Esophagus mucosa (tissue), 1 donor: Measurements from ENCODE around the gene EFNA3. TPM values are rescaled to one million over a fixed set of nuclear protein-coding genes. Genes with fewer than 3 reads are reported as not detected.

ENCODE experiments used
- ATAC-seq: fragments of 200-7000 bp; cut with Tn5 transposase; one replicate; pipeline ENCODE4 v1.9.1; 2020
- total RNA-seq: library from RNA; stranded (reverse); gene quantifications from one replicate; pipeline ENCODE4 v1.2.4, GENCODE V29; 2023
- donor health status: DM: yes; HTN: yes; CAD: no.

EFNA3 gene
- total RNA-seq, 1 donor from 2014 or later: 20.6 TPM

GRCh38 chr1:155083865-155084721 is 5.5 kb downstream of the EFNA3 start:
- ATAC-seq: peak; percentile 3

- peak; percentile 73 for ATAC-seq
Observed at GRCh38 chr1:155084722-155085503, 6.3 kb downstream of the EFNA3 start.

GRCh38 chr1:155085504-155086127 is 7.0 kb downstream of the EFNA3 start:
- ATAC-seq: peak; percentile 62

- peak; percentile 11 for ATAC-seq
Observed at GRCh38 chr1:155086128-155086741, 7.6 kb downstream of the EFNA3 start.

- no peak for ATAC-seq
Observed at GRCh38 chr1:155086856-155087535, 8.4 kb downstream of the EFNA3 start.

- peak; percentile 58 for ATAC-seq
Observed at GRCh38 chr1:155091071-155092051, 12.7 kb downstream of the EFNA3 start.

- no peak for ATAC-seq
Observed at GRCh38 chr1:155092131-155092530, 13.5 kb downstream of the EFNA3 start.

GRCh38 chr1:155092641-155093040 is 14.0 kb downstream of the EFNA3 start:
- no peak for ATAC-seq

- ATAC-seq: peak; percentile 21
Observed at GRCh38 chr1:155093911-155094621, 15.4 kb downstream of the EFNA3 start.

- peak; percentile 4 for ATAC-seq
Observed at GRCh38 chr1:155094622-155094948, 15.9 kb downstream of the EFNA3 start.

GRCh38 chr1:155099331-155099730 is 20.7 kb downstream of the EFNA3 start:
- no peak for ATAC-seq

GRCh38 chr1:155103325-155103724 is 24.7 kb downstream of the EFNA3 start:
- ATAC-seq: no peak

GRCh38 chr1:155104605-155105534 is 26.2 kb downstream of the EFNA3 start:
- ATAC-seq: no peak

GRCh38 chr1:155105604-155106011 is 27.0 kb downstream of the EFNA3 start:
- peak; percentile 25 for ATAC-seq

GRCh38 chr1:155106862-155107261 is 28.2 kb downstream of the EFNA3 start:
- no peak for ATAC-seq

GRCh38 chr1:155107309-155108264 is 28.9 kb downstream of the EFNA3 start:
- peak; percentile 18 for ATAC-seq

- no peak for ATAC-seq
Observed at GRCh38 chr1:155108296-155108695, 29.7 kb downstream of the EFNA3 start.

- no peak for ATAC-seq
Observed at GRCh38 chr1:155110381-155110780, 31.7 kb downstream of the EFNA3 start.
